Stimulated activated CD4-positive, alpha-beta T cell treated with anti-CD3 and anti-CD28 coated beads, Interleukin-15, amount 100 ng/mL, for 48 hours (primary cell): ENCODE measurements around the gene SCAP.
"Not testable (repeated sequence)": the region's sequence is repeated elsewhere in the genome, so short reads cannot be mapped to it uniquely, and the experiment has no call there.

Source experiments
- DNase-seq, 2 donors: peaks; one replicate each; pipeline ENCODE4 v3.0.0-alpha.2; 2020; ENCODE audit warnings: low read depth in 2 of 2

SCAP gene

DNA sequence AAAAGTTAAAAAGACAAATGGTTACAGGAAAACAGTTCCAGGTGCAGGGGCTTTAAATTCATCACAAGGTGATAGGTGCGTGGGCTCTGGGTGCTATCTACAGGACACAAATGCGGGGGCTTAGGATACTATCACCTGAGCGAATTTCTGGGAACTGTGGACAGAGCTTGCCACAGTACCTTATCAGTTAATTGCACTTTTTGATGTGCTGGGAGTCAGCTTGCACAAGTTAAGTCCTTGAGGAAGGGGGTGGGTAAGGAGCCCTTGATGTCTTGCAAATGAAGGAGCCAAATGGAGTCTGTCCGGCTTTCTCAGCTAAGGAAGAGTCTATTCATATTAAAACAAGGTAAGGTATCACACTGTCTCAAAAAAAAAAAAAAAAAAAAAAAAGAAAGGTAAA is 6.0 kb upstream of the SCAP start:
- DNase-seq = not testable (repeated sequence)

DNA sequence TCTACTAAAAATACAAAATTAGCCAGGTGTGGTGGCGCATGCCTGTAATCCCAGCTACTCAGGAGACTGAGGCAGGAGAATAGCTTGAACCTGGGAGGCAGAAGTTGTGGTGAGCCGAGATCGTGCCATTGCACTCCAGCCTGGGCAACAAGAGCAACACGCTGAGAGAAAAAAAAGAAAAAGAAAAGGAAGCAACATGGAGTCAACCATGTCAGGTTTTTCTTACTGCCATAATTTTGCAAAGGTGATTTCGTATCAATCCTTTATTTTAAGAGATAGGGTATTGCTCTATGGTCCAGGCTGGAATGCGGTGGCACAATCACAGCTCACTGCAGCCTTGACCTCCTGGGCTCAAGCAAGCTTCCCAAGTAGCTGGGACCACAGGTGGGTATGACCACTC is 4.5 kb upstream of the SCAP start:
- not testable (repeated sequence) for DNase-seq

DNA sequence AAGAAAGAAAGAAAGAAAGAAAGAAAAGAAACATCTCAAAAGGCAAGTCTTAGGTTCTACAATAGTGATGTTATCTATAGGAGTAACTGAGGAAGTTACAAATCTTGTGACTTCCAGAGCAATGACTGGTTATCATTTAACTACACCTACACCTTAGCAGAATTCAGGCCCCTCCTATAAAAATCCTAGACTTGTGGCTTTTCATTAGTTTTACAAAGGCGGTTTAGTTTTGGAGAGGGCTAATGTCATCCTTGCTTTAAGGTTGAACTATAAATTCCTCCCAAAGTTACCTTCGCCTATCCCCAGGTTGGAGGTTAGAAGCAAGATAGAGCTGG is 4.1 kb upstream of the SCAP start:
- DNase-seq = no peak

DNA sequence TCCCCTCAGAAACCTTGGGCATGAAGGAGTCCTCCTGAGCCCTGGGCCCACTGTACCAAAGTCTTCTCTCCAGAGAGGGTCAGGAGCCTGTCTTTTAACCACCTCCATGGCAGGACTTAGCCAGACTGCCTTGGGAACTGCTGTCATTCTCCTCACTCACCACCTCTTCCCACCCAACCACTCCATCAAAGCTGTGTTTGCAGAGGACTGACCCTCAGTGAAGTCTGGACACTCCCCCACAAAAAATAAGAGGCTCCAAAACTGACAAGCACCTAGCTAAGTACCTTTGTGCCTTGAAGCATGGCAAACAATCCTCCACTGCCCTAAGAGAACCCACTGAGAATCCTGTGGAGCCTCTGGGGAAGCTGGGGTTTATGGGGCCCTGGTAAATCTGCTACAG is 2.3 kb upstream of the SCAP start:
- DNase-seq = no peak

DNA sequence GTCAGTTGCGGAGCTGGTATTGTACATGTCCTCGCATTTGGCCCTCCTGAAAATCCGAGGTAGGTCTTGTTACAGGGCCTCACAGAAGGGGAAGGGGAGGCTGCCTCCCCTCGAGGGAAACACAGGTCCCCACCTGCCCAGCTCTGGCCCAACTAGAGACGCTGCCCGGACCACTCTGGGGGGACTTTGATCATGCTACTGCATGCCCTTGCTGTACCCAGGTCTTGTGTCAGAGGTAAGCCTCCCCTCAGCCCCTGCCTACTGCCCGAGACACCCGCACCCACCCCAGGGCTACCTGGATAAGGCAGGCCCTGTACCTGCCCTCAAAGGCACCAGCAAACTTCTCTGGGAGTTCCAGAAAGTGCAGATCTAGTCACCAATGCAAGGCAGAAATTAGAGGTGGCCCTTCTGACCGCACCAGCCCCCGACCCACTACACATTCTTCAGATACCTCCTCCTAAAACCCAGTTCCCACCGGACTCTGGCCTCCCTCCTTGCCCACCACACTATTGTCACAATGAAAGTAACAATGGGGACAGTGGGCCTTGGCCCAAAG is 981 bp upstream of the SCAP start:
- no peak for DNase-seq

DNA sequence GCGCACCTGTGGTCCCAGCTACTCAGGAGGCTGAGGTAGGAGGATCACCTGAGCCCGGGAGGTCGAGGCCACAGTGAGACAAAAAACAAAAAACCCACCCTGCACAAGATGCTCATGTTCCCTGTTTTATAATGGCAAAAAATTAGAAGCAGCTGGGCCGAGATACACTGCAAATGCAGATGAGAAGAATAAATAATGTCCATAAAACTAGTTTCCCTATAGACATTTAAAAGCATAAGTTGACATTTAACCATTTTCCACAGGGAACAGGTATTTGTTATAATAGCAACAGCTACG is 537 bp upstream of the SCAP start:
- no peak for DNase-seq

DNA sequence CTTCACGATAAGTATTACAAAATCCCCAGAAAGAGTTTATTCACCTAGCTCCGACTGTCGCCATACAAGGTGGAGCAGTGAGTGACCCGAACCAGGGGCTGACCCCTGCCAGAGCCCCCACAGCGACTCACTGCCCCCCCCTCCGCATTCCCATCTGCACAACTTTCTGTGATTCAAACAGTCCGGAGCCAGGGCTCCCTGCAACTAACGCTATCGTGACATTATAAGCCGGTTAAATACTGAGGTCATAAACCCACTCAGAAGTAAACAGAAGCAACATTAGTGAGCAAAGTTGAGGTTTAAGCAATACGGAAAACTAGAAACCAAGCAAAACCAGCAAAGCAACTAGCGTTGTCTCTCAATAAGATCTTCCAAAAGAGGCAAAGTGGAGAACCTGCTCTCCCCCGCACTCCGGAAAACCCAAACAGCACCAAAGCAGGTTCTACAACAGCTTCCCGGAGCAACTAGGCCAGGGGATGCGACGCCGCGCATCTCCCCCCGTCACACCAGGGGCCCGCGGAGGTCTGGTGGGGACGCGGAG is 642 bp downstream of the SCAP start:
- peak in 1 of 2 donors; percentile 19 for DNase-seq

DNA sequence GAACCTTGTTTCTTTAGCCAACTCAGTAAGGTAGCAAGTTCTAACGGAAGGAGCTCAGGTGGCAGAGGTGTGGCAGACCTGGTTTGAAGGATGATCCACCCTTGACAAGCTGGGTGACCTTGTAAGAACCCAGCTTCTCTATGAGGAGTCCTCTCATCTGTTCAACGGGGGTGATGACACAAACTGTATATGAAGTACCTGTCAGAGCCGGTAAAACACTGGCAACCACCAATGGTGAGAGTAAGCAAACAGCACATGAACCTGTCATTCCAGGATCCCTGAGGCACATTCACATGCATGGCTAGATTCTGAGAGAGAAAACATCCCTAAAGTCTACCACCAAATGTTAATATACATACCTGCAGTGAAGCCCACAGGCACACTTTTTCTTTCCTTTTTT is 2.4 kb downstream of the SCAP start:
- no peak for DNase-seq

DNA sequence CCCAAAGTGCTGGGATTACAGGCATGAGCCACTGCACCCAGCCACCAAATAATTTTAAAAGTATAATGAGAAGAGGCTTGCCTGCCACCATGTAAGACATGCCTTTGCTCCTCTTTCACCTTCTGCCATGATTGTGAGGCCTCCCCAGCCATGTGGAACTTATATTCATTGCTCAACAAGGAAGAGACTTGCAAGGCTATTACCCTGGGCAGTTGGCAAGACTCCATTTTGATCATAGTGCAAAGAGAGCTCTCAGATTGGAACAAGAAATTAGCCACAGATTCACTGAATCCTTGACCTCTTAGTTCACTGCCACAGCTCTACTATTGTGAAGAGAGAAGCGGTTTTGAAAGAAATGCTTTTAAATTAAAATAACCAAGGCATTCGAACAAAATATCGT is 6.1 kb downstream of the SCAP start:
- no peak for DNase-seq

DNA sequence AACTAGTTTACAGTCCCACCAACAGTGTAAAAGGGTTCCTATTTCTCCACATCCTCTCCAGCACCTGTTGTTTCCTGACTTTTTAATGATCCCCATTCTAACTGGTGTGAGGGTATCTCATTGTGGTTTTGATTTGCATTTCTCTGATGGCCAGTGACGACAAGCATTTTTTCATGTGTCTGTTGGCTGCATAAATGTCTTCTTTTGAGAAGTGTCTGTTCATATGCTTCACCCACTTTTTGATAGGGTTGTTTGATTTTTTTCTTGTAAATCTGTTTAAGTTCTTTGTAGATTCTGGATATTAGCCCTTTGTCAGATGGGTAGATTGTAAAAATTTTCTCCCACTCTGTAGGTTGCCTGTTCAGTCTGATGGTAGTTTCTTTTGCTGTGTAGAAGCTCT is 7.4 kb downstream of the SCAP start:
- DNase-seq = not testable (repeated sequence)

DNA sequence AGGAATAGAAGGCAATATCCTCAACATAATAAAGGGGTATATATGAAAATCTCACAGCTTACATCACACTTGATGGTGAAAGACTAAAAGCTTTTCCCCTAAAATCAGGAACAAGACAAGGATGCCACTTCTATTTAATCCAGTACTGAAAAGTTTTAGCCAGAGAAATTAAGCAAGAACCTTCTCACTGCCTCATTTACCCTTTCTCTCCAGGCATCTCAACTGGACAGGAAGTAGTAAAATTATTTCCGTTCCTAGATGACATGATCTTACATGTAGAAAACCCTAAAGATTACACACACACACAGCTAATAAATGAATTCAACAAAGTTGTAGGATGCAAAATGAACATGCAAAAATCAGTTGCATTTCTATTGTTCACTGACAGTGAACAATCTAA is 11.2 kb downstream of the SCAP start:
- DNase-seq = no peak

DNA sequence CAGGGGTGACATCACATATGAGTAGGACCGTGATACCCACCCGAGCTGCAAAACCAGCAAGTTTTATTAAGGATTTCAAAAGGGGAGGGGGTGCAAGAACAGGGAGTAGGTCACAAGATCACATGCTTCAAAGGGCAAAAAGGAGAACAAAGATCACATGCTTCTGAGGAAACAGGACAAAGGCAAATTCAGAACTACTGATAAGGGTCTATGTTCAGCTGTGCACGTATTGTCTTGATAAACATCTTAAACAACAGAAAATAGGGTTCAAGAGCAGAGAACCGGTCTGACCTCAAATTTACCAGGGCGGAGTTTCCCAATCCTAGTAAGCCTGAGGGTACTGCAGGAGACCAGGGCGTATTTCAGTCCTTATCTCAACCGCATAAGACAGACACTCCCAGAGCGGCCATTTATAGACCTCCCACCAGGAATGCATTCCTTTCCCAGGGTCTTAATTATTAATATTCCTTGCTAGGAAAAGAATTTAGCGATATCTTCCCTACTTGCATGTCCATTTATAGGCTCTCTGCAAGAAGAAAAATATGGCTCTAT is 16.1 kb downstream of the SCAP start:
- not testable (repeated sequence) for DNase-seq

DNA sequence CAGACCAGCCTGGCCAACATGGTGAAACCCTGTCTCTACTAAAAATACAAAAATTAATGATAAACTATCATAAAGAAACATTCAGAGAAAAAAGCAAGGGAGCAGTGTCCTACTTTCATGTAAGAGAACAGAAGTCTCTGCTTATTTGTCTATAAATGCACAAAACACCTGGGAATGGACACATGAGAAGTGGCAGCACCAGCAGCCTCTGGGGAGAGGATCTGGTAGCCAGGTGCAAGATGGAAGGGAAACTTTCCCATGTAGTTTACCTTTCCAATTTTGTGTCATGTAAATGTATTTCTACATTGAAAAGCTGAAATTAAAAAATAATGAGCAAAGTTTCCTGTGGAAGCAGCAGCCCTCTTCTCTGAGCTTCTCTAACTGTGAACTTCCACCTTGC is 18.8 kb downstream of the SCAP start:
- no peak for DNase-seq

DNA sequence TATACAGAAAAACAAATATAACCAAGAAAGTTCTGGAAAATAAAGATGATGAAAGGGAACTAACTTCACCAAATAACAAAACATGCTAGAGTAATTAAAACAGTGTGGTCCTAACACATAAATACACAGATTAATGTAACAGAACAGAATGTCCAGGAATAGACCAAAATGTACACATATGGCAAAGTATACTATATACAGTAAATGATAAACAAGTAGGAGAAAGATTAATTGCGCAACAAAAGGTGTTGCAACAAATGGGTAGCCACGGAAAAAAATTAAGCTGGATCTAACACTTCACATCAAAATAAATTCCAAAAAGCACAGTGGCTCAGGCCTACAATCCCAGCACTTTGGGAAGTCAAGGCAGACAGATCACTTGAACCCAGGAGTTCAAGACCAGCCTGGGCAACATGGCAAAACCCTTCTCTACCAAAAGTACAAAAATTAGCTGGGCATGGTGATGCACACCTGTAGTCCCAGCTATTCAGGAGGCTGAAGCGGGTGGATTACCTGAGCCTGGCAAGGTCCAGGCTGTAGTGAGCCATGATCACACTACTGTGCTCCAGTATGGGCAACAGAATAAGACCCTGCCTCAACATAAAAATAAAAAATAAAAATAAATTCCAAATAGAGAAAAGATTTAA is 19.8 kb downstream of the SCAP start:
- no peak for DNase-seq

DNA sequence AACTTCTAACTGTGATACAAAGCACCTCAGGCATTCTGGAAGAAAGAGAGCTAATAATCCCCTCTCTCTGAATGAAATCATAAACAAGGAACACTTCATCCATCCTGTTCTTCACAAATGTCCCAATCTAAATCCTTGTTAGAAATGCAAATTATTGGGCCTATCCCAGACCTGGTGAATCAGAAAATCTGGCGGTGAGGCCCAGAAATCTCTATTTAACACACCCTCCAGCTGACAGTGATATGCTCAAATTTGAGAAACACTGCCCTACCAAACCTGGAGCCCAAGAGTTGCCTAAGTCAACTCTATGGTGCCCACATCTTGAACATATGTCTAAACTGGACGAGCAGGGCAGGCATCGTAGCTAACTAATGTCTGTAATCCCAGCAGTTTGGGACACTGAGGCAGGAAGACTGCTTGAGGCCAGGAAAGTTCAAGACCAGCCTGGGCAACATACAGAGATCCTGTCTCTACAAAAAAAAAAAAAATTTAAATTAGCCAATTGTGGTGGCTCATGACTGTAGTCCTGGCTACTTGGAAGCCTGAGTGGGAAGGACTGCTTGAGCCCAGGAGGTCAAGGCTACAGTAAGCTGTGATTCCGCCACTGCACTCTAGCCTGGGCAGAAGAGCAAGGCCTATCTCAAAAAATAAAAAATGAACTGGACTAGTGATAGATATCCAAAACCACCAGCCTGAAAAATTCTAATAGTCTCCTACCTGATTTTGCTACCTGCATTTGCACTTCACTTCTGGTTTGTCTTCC is 23.1 kb downstream of the SCAP start:
- DNase-seq = no peak

DNA sequence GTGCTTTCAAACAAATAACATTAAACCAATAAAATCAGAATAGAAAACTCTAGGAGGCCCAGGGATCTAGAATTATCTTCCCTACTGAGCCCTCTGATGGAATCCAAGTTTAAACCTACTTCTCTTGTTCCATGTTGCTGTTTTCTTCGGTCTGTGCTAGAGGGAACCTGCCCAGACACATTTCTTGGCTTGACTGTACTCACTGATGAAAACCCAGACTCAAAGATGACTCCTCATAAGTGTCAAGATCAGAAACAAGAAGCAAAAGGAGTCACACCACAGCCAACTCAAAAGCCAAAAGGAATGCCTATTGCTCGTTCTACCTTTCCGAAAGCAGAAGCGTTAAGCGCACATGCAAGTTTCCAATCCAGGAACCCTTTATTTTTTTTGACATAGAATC is 31.6 kb downstream of the SCAP start:
- no peak for DNase-seq

DNA sequence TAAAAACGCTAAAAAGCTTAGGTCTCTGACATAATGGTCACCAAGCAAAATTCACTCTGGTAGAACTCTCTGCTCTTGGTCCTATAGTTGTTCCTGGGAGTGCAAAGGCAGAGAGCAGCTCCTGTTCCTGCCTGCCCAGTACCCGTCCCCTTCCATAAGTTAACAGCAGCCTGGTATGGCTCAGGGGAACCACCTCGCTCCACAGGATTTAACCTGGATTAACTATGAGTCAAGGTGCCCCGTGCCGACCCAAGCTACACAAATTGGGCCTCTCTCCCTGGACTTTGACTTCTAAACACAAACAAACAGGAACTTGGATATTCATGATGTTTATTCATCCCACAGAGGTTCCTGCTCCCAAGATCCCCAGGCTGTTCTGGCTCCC is 32.1 kb downstream of the SCAP start:
- no peak for DNase-seq

DNA sequence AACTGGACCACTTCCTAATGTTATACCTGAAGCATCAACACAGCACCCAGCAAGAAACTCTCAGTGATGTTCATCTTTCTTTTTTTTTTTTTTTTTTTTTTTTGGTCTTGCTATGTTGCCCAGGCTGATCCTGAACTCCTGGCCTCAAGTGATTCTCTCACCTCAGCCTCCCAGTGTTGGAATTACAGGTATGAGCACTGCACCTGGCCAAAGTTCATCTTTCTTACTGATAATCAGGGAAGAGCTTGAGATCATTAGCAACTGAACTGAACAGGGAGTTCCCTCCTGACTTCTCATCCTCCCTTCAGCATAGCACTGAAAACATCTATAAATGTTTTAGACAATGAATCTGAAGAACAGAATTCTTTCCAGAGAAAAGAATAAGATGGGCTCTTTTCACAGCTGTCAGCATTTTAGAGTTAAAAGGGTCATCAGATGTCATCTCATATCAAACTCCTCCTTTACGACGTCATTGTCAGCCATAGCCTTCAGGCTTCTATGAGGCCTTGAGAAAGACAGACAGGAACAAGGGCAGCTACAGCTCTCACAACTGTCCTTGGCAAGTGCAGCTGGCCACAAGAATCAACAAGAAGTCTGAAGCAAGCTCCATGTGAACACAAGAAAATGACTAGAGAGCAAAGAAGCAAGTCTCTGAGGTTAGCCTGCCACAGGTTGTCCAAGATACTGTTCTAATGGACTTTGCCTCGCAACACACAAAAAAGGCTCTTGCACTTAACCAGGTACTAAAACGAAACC is 33.8 kb downstream of the SCAP start:
- no peak for DNase-seq

DNA sequence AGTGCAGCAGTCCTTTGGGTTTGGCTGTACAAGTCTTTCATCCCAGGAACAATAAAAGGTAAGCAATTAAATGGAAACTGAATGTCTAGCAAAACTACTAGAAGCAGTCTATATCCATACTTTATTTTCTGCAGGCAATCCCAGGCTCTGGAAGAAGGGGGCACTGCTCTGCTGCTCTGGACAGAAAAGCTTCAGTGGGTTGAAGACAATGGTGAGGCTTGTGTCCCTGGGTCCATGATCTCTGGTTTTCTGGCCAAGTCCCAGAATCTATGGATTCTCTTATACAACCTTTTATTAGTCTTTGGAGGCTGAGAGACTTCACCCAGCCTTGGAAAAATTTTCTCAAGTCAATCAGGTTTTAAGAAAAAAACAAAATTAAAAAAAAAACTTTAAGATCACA is 35.6 kb downstream of the SCAP start:
- DNase-seq = no peak

DNA sequence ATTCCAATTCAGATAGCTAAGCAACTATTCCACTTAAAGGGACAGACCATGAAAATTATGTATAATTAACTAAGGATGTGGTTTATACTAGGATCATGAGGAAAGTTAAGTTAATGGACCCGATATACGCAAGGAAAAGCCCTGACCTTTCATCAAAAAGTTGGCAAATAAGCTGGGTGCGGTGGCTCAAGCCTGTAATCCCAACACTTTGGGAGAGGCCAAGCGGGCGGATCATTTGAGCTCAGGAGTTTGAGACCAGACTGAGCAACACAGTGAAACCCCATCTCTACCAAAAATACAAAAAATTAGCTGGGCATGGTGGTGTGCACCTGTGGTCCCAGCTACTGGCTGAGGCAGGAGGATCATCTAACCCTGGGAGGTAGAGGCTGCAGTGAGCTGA is 39.6 kb downstream of the SCAP start:
- DNase-seq = no peak

DNA sequence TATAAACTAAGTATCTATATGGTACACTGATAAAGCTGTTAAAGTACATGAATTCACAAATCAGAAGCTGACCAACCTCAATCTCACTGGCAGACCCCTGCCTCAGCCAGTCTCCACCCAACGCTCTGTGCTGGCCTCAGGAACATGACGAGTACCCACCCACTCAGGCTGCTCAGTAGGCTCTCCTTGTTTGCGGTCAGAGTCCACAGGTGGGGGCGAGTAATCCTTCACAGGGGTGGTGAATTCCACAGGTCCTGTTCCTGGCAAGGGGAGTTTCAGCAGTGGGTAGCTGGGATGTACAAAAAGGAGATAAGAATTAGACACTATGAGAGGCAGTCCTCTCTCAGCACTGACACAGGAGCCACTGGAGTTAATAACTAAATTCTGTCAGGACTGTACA is 40.9 kb downstream of the SCAP start:
- no peak for DNase-seq

DNA sequence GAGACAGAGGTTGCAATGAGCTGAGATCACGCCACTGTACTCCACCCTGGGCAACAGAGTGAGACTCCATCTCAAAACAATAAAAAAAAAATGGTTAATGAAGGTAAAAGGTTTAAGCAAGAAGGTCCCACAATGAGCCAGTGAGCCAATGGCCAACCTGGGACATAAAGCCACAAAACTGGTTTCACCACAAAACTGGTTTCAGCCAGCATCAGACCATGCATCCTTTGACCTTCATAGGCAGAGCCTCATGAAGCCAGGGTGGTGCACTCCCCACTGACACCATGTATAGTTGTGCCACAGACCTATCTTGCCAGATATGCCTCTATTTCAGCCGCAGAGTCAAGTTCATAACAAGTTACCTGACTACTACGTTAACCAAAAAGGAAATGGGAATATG is 41.9 kb downstream of the SCAP start:
- DNase-seq = no peak

DNA sequence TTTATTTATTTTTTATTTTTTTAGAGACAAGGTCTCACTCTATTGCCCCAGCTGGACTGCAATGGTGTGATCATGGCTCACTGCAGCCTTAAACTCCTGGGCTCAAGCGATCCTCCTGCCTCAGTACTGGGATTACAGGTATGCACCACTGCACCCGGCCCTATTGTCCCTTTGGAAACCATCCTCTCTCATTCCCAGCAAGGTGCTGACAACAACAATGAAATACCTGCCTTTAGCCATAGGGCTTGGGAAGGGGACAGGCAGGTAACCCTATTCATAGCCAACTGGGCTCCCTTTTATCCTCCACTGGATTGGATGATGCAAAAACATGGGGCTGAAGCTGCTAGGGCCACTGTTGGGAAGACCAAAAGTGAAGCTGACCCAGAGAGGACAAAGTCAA is 43.1 kb downstream of the SCAP start:
- no peak for DNase-seq
